ENCODE data around the gene TBC1D2.
A peak's percentile ranks its signal among the peaks of the same experiment; 100 is the strongest.

Gene TBC1D2

DNA sequence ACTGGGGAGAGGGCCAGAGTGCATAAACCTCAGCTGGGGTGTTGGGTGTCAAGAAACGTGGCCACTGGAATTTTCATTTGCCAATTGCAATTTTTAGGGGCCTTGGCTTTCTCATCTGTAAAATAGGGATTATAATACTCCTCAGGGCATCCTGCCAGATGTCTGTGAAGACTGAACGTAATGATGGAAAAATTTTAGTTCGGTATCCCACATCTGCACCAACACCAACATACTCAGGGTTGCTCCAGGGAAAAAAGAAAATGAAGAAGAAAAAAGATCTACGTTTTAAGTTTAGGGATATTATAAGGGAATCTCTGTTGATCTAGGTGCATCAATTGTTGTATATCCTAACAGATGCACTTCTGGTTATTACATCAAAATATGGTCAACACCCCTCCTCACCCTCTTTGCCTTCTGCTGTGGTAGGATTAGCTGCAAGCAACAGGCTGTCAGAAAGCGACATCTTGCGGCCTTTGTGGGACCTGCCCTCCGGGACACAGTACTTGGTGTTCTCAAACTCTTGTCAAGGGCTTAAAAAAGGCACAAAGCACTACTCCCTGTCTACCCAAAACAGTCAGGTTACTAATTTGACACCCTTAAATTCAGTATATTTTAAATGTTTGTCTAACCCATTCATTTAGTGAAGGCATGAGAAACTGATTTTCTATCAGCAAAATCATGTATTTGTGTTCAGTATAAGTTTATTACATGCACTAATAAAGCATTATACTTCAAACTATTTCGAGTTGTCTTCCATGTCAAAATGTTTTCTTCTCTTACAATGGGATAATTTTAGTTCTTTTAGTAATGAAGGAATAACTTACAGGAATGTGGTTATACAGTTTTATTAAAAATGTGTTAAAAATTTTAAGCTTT is 8.3 kb upstream of the TBC1D2 start:
- peak; percentile 61 for DNase-seq (ENCODE audit: low read depth)
- no peak overlapping the region for H3K4me3 ChIP-seq (ENCODE audit: low read depth, low read length)
- in situ Hi-C loops (cut with HindIII; ENCODE audit: low sequenced_read_pairs) = no loop called here
- TF ChIP-seq, protein P1, sequence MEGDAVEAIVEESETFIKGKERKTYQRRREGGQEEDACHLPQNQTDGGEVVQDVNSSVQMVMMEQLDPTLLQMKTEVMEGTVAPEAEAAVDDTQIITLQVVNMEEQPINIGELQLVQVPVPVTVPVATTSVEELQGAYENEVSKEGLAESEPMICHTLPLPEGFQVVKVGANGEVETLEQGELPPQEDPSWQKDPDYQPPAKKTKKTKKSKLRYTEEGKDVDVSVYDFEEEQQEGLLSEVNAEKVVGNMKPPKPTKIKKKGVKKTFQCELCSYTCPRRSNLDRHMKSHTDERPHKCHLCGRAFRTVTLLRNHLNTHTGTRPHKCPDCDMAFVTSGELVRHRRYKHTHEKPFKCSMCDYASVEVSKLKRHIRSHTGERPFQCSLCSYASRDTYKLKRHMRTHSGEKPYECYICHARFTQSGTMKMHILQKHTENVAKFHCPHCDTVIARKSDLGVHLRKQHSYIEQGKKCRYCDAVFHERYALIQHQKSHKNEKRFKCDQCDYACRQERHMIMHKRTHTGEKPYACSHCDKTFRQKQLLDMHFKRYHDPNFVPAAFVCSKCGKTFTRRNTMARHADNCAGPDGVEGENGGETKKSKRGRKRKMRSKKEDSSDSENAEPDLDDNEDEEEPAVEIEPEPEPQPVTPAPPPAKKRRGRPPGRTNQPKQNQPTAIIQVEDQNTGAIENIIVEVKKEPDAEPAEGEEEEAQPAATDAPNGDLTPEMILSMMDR (IDR thresholded peaks at IDR 0.05; ENCODE audit: low read depth, low read length, missing control alignments) = peak; percentile 96

DNA sequence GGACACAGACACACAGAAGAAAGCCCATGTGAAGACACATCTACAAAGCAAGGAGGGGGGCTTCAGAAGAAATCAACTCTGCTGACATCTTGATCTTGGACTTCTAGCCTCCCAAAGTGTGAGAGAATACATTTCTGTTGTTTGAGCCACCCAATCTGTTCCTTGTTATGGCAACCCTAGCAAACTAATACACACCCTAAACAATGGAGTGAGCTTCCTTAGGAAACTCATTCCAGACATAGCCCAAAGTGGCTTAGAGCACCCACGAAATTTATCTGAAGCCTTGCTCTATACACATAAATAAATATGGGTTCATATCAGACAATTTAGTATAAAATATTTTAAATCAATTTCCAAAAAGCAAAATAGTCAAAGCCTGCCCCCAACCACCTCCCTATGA is 7.6 kb upstream of the TBC1D2 start:
- TF ChIP-seq, protein P1 (IDR thresholded peaks at IDR 0.05; ENCODE audit: low read depth, low read length, missing control alignments) = no peak
- in situ Hi-C loops (cut with HindIII; ENCODE audit: low sequenced_read_pairs) = no loop called here
- H3K4me3 ChIP-seq (ENCODE audit: low read depth, low read length) = no peak overlapping the region
- no peak for DNase-seq (ENCODE audit: low read depth)

DNA sequence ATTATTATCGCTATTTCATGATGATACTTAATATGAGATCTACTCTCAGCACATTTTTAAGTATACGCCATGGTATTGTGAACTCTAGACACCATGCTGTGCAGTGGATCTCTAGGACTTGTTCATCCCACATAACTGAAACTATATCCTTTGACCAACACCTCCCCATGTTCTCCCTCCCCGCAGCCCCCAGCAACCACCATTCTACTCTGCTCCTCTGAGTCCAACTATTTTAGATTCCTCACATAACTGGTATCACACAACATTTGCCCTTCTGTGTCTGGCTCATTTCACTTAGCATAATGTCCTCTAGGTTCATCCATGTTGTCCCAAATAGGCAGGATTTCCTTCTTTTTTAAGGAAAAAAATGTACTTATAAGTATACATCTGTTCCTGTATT is 6.6 kb upstream of the TBC1D2 start:
- TF ChIP-seq, protein P1 (IDR thresholded peaks at IDR 0.05; ENCODE audit: low read depth, low read length, missing control alignments) = no peak
- no peak overlapping the region for H3K4me3 ChIP-seq (ENCODE audit: low read depth, low read length)
- DNase-seq (ENCODE audit: low read depth) = no peak
- in situ Hi-C loops (cut with HindIII; ENCODE audit: low sequenced_read_pairs) = no loop called here

DNA sequence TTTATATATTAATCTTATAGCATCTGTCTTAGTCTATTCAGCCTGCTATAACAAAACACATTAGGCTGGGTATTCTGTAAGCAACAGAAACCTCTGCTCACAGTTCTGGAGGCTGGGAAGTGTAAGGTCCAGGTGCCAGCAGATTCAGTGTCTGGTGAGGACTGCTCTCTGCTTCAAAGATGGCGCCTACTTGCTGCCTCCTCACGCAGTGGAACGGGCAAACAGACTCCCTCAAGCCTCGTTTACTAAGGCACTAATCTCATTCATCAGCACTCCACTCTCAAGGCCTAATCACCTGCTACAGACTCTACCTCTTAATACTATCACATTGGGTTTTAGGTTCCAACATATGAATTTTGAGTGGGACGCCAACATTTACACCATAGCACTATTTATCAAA is 5.2 kb upstream of the TBC1D2 start:
- DNase-seq (ENCODE audit: low read depth) = no peak
- TF ChIP-seq, protein P1 (IDR thresholded peaks at IDR 0.05; ENCODE audit: low read depth, low read length, missing control alignments) = no peak
- in situ Hi-C loops (cut with HindIII; ENCODE audit: low sequenced_read_pairs) = no loop called here
- no peak overlapping the region for H3K4me3 ChIP-seq (ENCODE audit: low read depth, low read length)

DNA sequence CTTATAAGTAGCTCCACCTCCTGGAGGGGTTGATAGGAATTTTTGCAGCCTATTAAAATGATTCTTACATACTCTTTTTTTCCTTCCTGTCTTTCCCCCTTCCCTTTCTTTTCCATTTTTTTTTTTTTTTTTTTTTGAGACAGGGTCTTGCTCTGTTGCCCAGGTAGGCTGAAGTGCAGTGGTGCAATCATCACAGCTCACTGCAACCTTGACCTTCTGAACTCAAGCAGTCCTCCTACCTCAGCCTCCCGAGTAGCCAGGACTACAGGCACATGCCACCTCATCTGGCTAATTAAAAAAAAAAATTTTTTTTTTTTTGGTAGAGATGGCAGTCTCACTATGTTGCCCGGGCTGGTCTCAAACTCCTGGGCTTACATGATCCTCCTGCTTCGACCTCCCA is 4.3 kb upstream of the TBC1D2 start:
- TF ChIP-seq, protein P1 (IDR thresholded peaks at IDR 0.05; ENCODE audit: low read depth, low read length, missing control alignments) = no peak
- in situ Hi-C loops (cut with HindIII; ENCODE audit: low sequenced_read_pairs) = no loop called here
- DNase-seq (ENCODE audit: low read depth) = no peak
- H3K4me3 ChIP-seq (ENCODE audit: low read depth, low read length) = no peak overlapping the region

DNA sequence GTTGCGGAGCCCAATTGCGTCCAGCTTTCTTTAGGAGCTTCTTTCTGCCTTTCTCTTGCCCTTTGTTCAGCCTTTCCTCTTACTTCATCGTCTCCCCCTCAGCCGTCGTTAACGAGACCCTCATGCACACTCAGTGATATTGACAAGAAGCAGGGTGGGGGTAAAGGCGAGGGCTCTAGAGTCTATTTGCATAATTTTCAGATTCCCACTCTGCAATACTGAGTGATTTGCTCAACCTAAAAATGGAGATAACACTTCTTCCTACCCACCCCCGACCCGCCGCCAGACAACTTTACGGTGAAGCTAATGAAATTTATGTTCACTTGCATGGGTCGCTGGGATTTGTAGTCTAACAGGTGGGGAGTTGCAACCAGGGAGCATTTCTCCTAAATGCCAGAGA is 1.3 kb upstream of the TBC1D2 start:
- in situ Hi-C loops (cut with HindIII; ENCODE audit: low sequenced_read_pairs) = no loop called here
- no peak for DNase-seq (ENCODE audit: low read depth)
- peak overlapping the region; percentile 69 for H3K4me3 ChIP-seq (ENCODE audit: low read depth, low read length)
- TF ChIP-seq, protein P1 (IDR thresholded peaks at IDR 0.05; ENCODE audit: low read depth, low read length, missing control alignments) = no peak
